GM23338 (cell line): Measurements from ENCODE around the gene ADRA1B. TPM values are rescaled to one million over a fixed set of nuclear protein-coding genes. Genes with fewer than 3 reads are reported as not detected.

Source experiments
- ATAC-seq: fragments of 200-7000 bp; cut with Tn5 transposase; 3 replicates; pipeline ENCODE4 v1.9.1; 2020
- DNase-seq: peaks from one replicate; pipeline ENCODE4 v3.0.0-alpha.2; 2015; ENCODE audit warnings: low spot score
- H2AFZ ChIP-seq: fragments of 200-600 bp; sonication (generic); 2 replicates; pipeline ENCODE4 v1.8.0; 2016; ENCODE audit warnings: antibody characterized with exemption, mild to moderate bottlenecking, moderate library complexity
- H3F3A ChIP-seq: fragments of 200-600 bp; sonication (generic); replicated peaks from 2 replicates; pipeline ENCODE4 v1.8.0; 2017; ENCODE audit warnings: antibody characterized with exemption, mixed run types, low read depth
- H3K27ac ChIP-seq: fragments of 200-600 bp; sonication (generic); 2 replicates; pipeline ENCODE4 v1.6.1; 2016; ENCODE audit warnings: low read depth
- H3K27me3 ChIP-seq: fragments of 200-600 bp; sonication (generic); 2 replicates; pipeline ENCODE4 v1.8.0; 2016; ENCODE audit warnings: mild to moderate bottlenecking, mixed run types, moderate library complexity; ENCODE audit not compliant: insufficient read depth
- H3K36me3 ChIP-seq: fragments of 200-600 bp; sonication (generic); 2 replicates; pipeline ENCODE4 v1.8.0; 2016; ENCODE audit warnings: mild to moderate bottlenecking; ENCODE audit not compliant: insufficient read depth
- H3K4me1 ChIP-seq: fragments of 200-600 bp; sonication (generic); 2 replicates; pipeline ENCODE4 v1.8.0; 2016; ENCODE audit warnings: mild to moderate bottlenecking, moderate library complexity; ENCODE audit not compliant: insufficient read depth
- H3K4me2 ChIP-seq: fragments of 200-600 bp; sonication (generic); 2 replicates; pipeline ENCODE4 v1.7.1; 2017; ENCODE audit warnings: mixed run types
- H3K4me3 ChIP-seq: fragments of 200-600 bp; sonication (generic); 2 replicates; pipeline ENCODE4 v1.6.1; 2016; ENCODE audit warnings: mixed run types
- H3K79me2 ChIP-seq: fragments of 200-600 bp; sonication (generic); replicated peaks from 2 replicates; pipeline ENCODE4 v1.8.0; 2017; ENCODE audit warnings: mild to moderate bottlenecking; ENCODE audit not compliant: insufficient read depth
- H3K9me2 ChIP-seq: fragments of 200-600 bp; sonication (generic); 2 replicates; pipeline ENCODE4 v1.8.0; 2017; ENCODE audit not compliant: insufficient read depth
- H4K20me1 ChIP-seq: fragments of 200-600 bp; sonication (generic); replicated peaks from 2 replicates; pipeline ENCODE4 v1.8.0; 2017; ENCODE audit warnings: mild to moderate bottlenecking; ENCODE audit not compliant: insufficient read depth
- H3K27ac Mint-ChIP-seq: 2 replicates; pipeline ENCODE4 v1.8.0; 2020; ENCODE audit warnings: inconsistent platforms, mild to moderate bottlenecking, moderate library complexity, mixed read lengths
- H3K27me3 Mint-ChIP-seq: 3 replicates; pipeline ENCODE4 v1.8.0; 2022; ENCODE audit warnings: low read depth, mild to moderate bottlenecking, moderate library complexity, mixed read lengths, inconsistent platforms; ENCODE audit not compliant: insufficient read depth, poor library complexity
- H3K36me3 Mint-ChIP-seq: 3 replicates; pipeline ENCODE4 v1.8.0; 2021; ENCODE audit warnings: low read depth, mild to moderate bottlenecking, inconsistent platforms, moderate library complexity, mixed read lengths
- H3K4me1 Mint-ChIP-seq: 3 replicates; pipeline ENCODE4 v1.8.0; 2020; ENCODE audit warnings: mild to moderate bottlenecking, inconsistent platforms, mixed read lengths
- H3K4me3 Mint-ChIP-seq: 3 replicates; pipeline ENCODE4 v1.8.0; 2021; ENCODE audit warnings: moderate library complexity, mild to moderate bottlenecking, inconsistent platforms, mixed read lengths
- H3K9me3 Mint-ChIP-seq: 3 replicates; pipeline ENCODE4 v1.8.0; 2020; ENCODE audit warnings: moderate library complexity, mild to moderate bottlenecking, inconsistent platforms, mixed read lengths
- CREB1 ChIP-seq: fragments of 250-450 bp; sonication (Bioruptor Pico); IDR thresholded peaks from 2 replicates; pipeline ENCODE4 v1.5.0; 2020; ENCODE audit warnings: low read depth, mild to moderate bottlenecking, moderate library complexity
- EZH2 ChIP-seq: fragments of 200-600 bp; sonication (generic); IDR thresholded peaks from one replicate; pipeline ENCODE4 v1.8.0; 2017; ENCODE audit warnings: antibody characterized with exemption, mild to moderate bottlenecking, low read depth; ENCODE audit not compliant: unreplicated experiment
- EZH2phosphoT487 ChIP-seq: fragments of 200-600 bp; sonication (generic); IDR thresholded peaks from one replicate; pipeline ENCODE4 v1.8.1; 2018; ENCODE audit warnings: antibody characterized with exemption; ENCODE audit not compliant: unreplicated experiment
- JUNB ChIP-seq: IDR thresholded peaks from one replicate; pipeline ENCODE4 v1.6.1; 2016; ENCODE audit warnings: antibody characterized with exemption; ENCODE audit not compliant: unreplicated experiment
- NANOG ChIP-seq: IDR thresholded peaks from 2 replicates; pipeline ENCODE4 v1.6.1; 2016; ENCODE audit warnings: antibody characterized with exemption, borderline replicate concordance
- POLR2AphosphoS5 ChIP-seq: IDR thresholded peaks from 2 replicates; pipeline ENCODE4 v1.6.1; 2016; ENCODE audit warnings: antibody characterized with exemption, low read depth
- STAT1 ChIP-seq: IDR thresholded peaks from one replicate; pipeline ENCODE4 v1.6.1; 2016; ENCODE audit warnings: antibody characterized with exemption; ENCODE audit not compliant: unreplicated experiment
- ZNF114 ChIP-seq: fragments of 250-450 bp; sonication (Bioruptor Pico); IDR thresholded peaks from 2 replicates; pipeline ENCODE4 v1.5.0; 2020; ENCODE audit warnings: mild to moderate bottlenecking, moderate library complexity
- ZNF331 ChIP-seq: fragments of 250-450 bp; sonication (Bioruptor Pico); IDR thresholded peaks from 2 replicates; pipeline ENCODE4 v1.5.0; 2020; ENCODE audit warnings: low read depth, mild to moderate bottlenecking, moderate library complexity
- polyA plus RNA-seq: library from polyadenylated mRNA; unstranded; fragments of >200 nt; fragmentation: Nextera tagmentation; extraction: Ambion mirVana; gene quantifications from 2 replicates; pipeline ENCODE4 v1.2.1, GENCODE V29; 2016
- total RNA-seq: library from RNA; depleted of rRNA; stranded (reverse); fragments of >200 nt; shearing (Covaris generic); gene quantifications from 2 replicates; pipeline ENCODE4 v1.2.3, GENCODE V29; 2014
- TF ChIP-seq, protein P1 (sequence below): IDR thresholded peaks from one replicate; pipeline ENCODE4 v1.6.1; 2018; ENCODE audit warnings: antibody characterized with exemption; ENCODE audit not compliant: unreplicated experiment
- TF ChIP-seq, protein P2 (sequence below): IDR thresholded peaks from 2 replicates; pipeline ENCODE4 v1.6.1; 2016; ENCODE audit warnings: antibody characterized with exemption
- TF ChIP-seq, protein P3 (sequence below), 2 experiments: fragments of 200-600 bp in 1 of 2; sonication (generic) in 1 of 2; conservative IDR thresholded peaks; 2 replicates each; pipeline versions ENCODE4 v1.5.1 to v1.6.1; 2016 to 2017; ENCODE audit warnings: antibody characterized with exemption in 2 of 2, low read depth in 2 of 2, mild to moderate bottlenecking in 2 of 2, moderate library complexity in 1 of 2

The ADRA1B gene
- total and polyA plus RNA-seq, 2 experiments from 2014 or later, result not detected

DNA sequence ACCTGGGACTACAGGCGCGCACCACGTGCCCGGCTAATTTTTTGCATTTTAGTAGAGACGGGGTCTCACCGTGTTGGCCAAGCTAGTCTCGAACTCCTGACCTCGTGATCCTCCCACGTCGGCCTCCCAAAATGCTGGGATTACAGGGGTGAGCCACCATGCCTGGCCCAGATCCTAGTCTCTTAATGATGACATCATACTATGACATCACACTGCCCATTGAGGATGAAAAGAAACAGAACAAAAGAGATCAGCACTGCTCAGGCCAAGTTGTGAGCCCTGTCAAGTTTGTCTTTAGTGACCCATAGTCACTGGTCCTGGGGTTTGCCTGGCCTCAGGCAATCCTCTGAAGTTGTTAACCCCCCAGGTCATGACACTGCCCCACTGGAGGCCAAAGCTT is 21.3 kb downstream of the ADRA1B start:
- Histone ChIP-seq H3K27ac (no peak overlapping the region), H3F3A (no peaks in the 10 kb centered on the region), H3K4me2 (no peak overlapping the region), H4K20me1 (no peaks in the 10 kb centered on the region), H3K27me3 (no peaks in the 10 kb centered on the region), H3K4me1 (no peaks in the 10 kb centered on the region), H3K36me3 (no peaks in the 10 kb centered on the region), H2AFZ (0 out of 2 replicates have a peak overlapping the region, but pooled peaks have one; percentile 38), H3K79me2 (no peaks in the 10 kb centered on the region), H3K4me3 (no peak overlapping the region), H3K9me2 (no peaks in the 10 kb centered on the region)
- DNase-seq (no peak), ATAC-seq (no peak)
- Mint-ChIP-seq H3K4me3 (no peak overlapping the region), H3K36me3 (no peaks in the 10 kb centered on the region), H3K9me3 (no peaks in the 10 kb centered on the region), H3K4me1 (no peaks in the 10 kb centered on the region), H3K27me3 (peaks cover 1% of the 10 kb centered on the region), H3K27ac (no peak overlapping the region)
- 0 out of 2 replicates have a peak, but pooled peaks have one; percentile 29 for TF ChIP-seq CREB1 (CRISPR knock-in tag)
- TF ChIP-seq, protein P1, sequence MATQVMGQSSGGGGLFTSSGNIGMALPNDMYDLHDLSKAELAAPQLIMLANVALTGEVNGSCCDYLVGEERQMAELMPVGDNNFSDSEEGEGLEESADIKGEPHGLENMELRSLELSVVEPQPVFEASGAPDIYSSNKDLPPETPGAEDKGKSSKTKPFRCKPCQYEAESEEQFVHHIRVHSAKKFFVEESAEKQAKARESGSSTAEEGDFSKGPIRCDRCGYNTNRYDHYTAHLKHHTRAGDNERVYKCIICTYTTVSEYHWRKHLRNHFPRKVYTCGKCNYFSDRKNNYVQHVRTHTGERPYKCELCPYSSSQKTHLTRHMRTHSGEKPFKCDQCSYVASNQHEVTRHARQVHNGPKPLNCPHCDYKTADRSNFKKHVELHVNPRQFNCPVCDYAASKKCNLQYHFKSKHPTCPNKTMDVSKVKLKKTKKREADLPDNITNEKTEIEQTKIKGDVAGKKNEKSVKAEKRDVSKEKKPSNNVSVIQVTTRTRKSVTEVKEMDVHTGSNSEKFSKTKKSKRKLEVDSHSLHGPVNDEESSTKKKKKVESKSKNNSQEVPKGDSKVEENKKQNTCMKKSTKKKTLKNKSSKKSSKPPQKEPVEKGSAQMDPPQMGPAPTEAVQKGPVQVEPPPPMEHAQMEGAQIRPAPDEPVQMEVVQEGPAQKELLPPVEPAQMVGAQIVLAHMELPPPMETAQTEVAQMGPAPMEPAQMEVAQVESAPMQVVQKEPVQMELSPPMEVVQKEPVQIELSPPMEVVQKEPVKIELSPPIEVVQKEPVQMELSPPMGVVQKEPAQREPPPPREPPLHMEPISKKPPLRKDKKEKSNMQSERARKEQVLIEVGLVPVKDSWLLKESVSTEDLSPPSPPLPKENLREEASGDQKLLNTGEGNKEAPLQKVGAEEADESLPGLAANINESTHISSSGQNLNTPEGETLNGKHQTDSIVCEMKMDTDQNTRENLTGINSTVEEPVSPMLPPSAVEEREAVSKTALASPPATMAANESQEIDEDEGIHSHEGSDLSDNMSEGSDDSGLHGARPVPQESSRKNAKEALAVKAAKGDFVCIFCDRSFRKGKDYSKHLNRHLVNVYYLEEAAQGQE, result no peak

DNA sequence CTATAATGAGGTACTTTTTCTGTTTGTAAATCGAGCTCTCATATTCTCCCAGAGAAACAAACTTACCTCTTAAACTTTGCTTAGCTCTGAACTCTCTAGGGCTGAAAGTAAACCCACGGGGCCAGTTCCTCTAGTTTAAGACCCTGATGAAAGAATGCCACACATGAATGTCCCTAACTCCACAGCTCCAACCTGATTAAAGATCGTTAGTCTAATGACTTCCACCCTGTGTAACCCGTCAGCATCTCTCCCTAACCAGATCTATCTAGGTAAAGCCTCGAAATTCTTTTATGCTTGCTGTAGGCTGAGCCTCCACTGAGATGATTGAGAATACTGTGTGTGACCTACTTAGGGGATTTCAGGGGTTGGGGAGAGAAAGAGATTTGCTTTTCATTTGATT is 27.0 kb downstream of the ADRA1B start:
- Histone ChIP-seq H3K36me3 (no peaks in the 10 kb centered on the region), H3K4me2 (no peak overlapping the region), H2AFZ (peak overlapping the region; percentile 38; the same call in 1 of the 2 replicates), H4K20me1 (no peaks in the 10 kb centered on the region), H3K9me2 (no peaks in the 10 kb centered on the region), H3K4me1 (no peaks in the 10 kb centered on the region), H3K27ac (no peak overlapping the region), H3F3A (no peaks in the 10 kb centered on the region), H3K79me2 (no peaks in the 10 kb centered on the region), H3K27me3 (no peaks in the 10 kb centered on the region), H3K4me3 (no peak overlapping the region)
- no peaks in the 10 kb centered on the region for H3K36me3 Mint-ChIP-seq
- no peak for ATAC-seq
- no peaks in the 10 kb centered on the region for H3K4me1 Mint-ChIP-seq
- no peak overlapping the region for H3K4me3 Mint-ChIP-seq
- no peak for DNase-seq
- no peaks in the 10 kb centered on the region for H3K9me3 Mint-ChIP-seq
- peaks cover 1% of the 10 kb centered on the region for H3K27me3 Mint-ChIP-seq
- no peak overlapping the region for H3K27ac Mint-ChIP-seq
- TF ChIP-seq EZH2phosphoT487, result no peak
- no peak for TF ChIP-seq ZNF114
- TF ChIP-seq, protein P2, sequence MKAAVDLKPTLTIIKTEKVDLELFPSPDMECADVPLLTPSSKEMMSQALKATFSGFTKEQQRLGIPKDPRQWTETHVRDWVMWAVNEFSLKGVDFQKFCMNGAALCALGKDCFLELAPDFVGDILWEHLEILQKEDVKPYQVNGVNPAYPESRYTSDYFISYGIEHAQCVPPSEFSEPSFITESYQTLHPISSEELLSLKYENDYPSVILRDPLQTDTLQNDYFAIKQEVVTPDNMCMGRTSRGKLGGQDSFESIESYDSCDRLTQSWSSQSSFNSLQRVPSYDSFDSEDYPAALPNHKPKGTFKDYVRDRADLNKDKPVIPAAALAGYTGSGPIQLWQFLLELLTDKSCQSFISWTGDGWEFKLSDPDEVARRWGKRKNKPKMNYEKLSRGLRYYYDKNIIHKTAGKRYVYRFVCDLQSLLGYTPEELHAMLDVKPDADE, result no peak
- no peak for TF ChIP-seq ZNF331
- TF ChIP-seq CREB1 (CRISPR knock-in tag), result no peak
- no peak for TF ChIP-seq NANOG
- TF ChIP-seq POLR2AphosphoS5, result no peak
- TF ChIP-seq, protein P3, sequence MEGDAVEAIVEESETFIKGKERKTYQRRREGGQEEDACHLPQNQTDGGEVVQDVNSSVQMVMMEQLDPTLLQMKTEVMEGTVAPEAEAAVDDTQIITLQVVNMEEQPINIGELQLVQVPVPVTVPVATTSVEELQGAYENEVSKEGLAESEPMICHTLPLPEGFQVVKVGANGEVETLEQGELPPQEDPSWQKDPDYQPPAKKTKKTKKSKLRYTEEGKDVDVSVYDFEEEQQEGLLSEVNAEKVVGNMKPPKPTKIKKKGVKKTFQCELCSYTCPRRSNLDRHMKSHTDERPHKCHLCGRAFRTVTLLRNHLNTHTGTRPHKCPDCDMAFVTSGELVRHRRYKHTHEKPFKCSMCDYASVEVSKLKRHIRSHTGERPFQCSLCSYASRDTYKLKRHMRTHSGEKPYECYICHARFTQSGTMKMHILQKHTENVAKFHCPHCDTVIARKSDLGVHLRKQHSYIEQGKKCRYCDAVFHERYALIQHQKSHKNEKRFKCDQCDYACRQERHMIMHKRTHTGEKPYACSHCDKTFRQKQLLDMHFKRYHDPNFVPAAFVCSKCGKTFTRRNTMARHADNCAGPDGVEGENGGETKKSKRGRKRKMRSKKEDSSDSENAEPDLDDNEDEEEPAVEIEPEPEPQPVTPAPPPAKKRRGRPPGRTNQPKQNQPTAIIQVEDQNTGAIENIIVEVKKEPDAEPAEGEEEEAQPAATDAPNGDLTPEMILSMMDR (conservative IDR thresholded peaks at IDR 0.05; ENCODE audit: low read depth in 2 of 2), result no peak
- no peak for TF ChIP-seq STAT1
- no peak for TF ChIP-seq JUNB
- TF ChIP-seq, protein P1, result no peak
- TF ChIP-seq EZH2, result no peak
